NOMO-1 treated with DMSO at 0.1 percent for 48 hours (cell line): ENCODE measurements around the gene SPINT1.
A peak's percentile ranks its signal among the peaks of the same experiment; 100 is the strongest.
"Not testable (repeated sequence)": the region's sequence is repeated elsewhere in the genome, so short reads cannot be mapped to it uniquely, and the experiment has no call there.

Source experiments
- DNase-seq: peaks from one replicate; lab custom pipeline; 2025; ENCODE audit not compliant: unreplicated experiment; lab: John Stamatoyannopoulos, UW

The SPINT1 gene

GRCh38 chr15:40859206-40859851 lies 15.5 kb downstream of the SPINT1 start:
- DNase-seq: peak; percentile 58

- not testable (repeated sequence) for DNase-seq
These were observed 17.3 kb downstream of the SPINT1 start for GRCh38 chr15:40861147-40861546.

GRCh38 chr15:40863660-40864270 lies 19.9 kb downstream of the SPINT1 start:
- DNase-seq: no peak

- DNase-seq: no peak
These were observed 23.4 kb downstream of the SPINT1 start for GRCh38 chr15:40867199-40867598.

GRCh38 chr15:40869686-40870085 lies 25.8 kb downstream of the SPINT1 start:
- no peak for DNase-seq

GRCh38 chr15:40870716-40871115 lies 26.9 kb downstream of the SPINT1 start:
- no peak for DNase-seq

GRCh38 chr15:40871749-40872617 lies 28.1 kb downstream of the SPINT1 start:
- no peak for DNase-seq

- no peak for DNase-seq
These were observed 29.2 kb downstream of the SPINT1 start for GRCh38 chr15:40872791-40873693.

- peak; percentile 50 for DNase-seq
These were observed 30.1 kb downstream of the SPINT1 start, which contains the start of gene RHOV for GRCh38 chr15:40873694-40874561. RHOV (minus strand) TSS chr15:40874234; CDS start chr15:40874139, 95 bp downstream.

- DNase-seq: no peak
These were observed 32.3 kb downstream of the SPINT1 start for GRCh38 chr15:40875991-40876730.

GRCh38 chr15:40877694-40878093 lies 33.8 kb downstream of the SPINT1 start:
- DNase-seq: no peak

GRCh38 chr15:40878785-40879184 lies 34.9 kb downstream of the SPINT1 start:
- DNase-seq: no peak

- DNase-seq: no peak
These were observed 35.8 kb downstream of the SPINT1 start for GRCh38 chr15:40879609-40880008.

GRCh38 chr15:40881351-40881750 lies 37.5 kb downstream of the SPINT1 start:
- no peak for DNase-seq

- no peak for DNase-seq
These were observed 42.7 kb downstream of the SPINT1 start for GRCh38 chr15:40886586-40886985.

- no peak for DNase-seq
These were observed 45.3 kb downstream of the SPINT1 start for GRCh38 chr15:40889112-40889511.

- DNase-seq: no peak
These were observed 47.3 kb downstream of the SPINT1 start for GRCh38 chr15:40891138-40891537.

- peak; percentile 54 for DNase-seq
These were observed 48.1 kb downstream of the SPINT1 start for GRCh38 chr15:40891810-40892446.
